Measurements from ENCODE around the gene BCAS3.
"Not testable (repeated sequence)": the region's sequence is repeated elsewhere in the genome, so short reads cannot be mapped to it uniquely, and the experiment has no call there.

BCAS3 gene

GRCh38 chr17:60767744-60768308 lies 90.2 kb downstream of the BCAS3 start:
- H3K9me3 Mint-ChIP-seq, result peaks cover 3% of the 10 kb centered on the region
- H3K4me1 Mint-ChIP-seq (ENCODE audit: low read depth), result peaks cover 26% of the 10 kb centered on the region
- H3K27me3 Mint-ChIP-seq, result no peaks in the 10 kb centered on the region
- H3K4me3 Mint-ChIP-seq, result no peak overlapping the region
- no peak overlapping the region for H3K27ac Mint-ChIP-seq
- DNase-seq, result no peak
- peaks cover 8% of the 10 kb centered on the region for H3K36me3 Mint-ChIP-seq (ENCODE audit: low read depth)

GRCh38 chr17:60769327-60769726 lies 91.7 kb downstream of the BCAS3 start:
- H3K36me3 Mint-ChIP-seq (ENCODE audit: low read depth), result peaks cover 4% of the 10 kb centered on the region
- H3K4me3 Mint-ChIP-seq, result no peak overlapping the region
- H3K27me3 Mint-ChIP-seq, result no peaks in the 10 kb centered on the region
- H3K27ac Mint-ChIP-seq, result no peak overlapping the region
- no peak for DNase-seq
- peaks cover 3% of the 10 kb centered on the region for H3K9me3 Mint-ChIP-seq
- H3K4me1 Mint-ChIP-seq (ENCODE audit: low read depth), result peaks cover 26% of the 10 kb centered on the region

GRCh38 chr17:60770946-60771422 lies 93.3 kb downstream of the BCAS3 start:
- Mint-ChIP-seq H3K4me3 (no peak overlapping the region), H3K9me3 (no peaks in the 10 kb centered on the region), H3K27me3 (no peaks in the 10 kb centered on the region), H3K4me1 (ENCODE audit: low read depth) (peaks cover 22% of the 10 kb centered on the region), H3K36me3 (ENCODE audit: low read depth) (peaks cover 2% of the 10 kb centered on the region), H3K27ac (no peak overlapping the region)
- no peak for DNase-seq

GRCh38 chr17:60771621-60772020 lies 94.0 kb downstream of the BCAS3 start:
- H3K36me3 Mint-ChIP-seq (ENCODE audit: low read depth), result not testable (repeated sequence)

GRCh38 chr17:60773552-60773951 lies 95.9 kb downstream of the BCAS3 start:
- Mint-ChIP-seq H3K27ac (no peak overlapping the region), H3K27me3 (no peaks in the 10 kb centered on the region), H3K36me3 (ENCODE audit: low read depth) (no peaks in the 10 kb centered on the region), H3K4me3 (no peak overlapping the region), H3K4me1 (ENCODE audit: low read depth) (peaks cover 8% of the 10 kb centered on the region), H3K9me3 (no peaks in the 10 kb centered on the region)
- DNase-seq, result no peak

More at GRCh38 chr17:60771621-60772020, 94.0 kb downstream of the BCAS3 start:
- H3K27ac Mint-ChIP-seq, H3K9me3 Mint-ChIP-seq, H3K27me3 Mint-ChIP-seq, H3K4me3 Mint-ChIP-seq, DNase-seq: not testable (repeated sequence)
- peaks cover 16% of the 10 kb centered on the region for H3K4me1 Mint-ChIP-seq (ENCODE audit: low read depth)

- H3K36me3 Mint-ChIP-seq (ENCODE audit: low read depth), result no peaks in the 10 kb centered on the region
- no peak overlapping the region for H3K4me3 Mint-ChIP-seq
- H3K4me1 Mint-ChIP-seq (ENCODE audit: low read depth), result no peaks in the 10 kb centered on the region
- no peaks in the 10 kb centered on the region for H3K27me3 Mint-ChIP-seq
- no peak overlapping the region for H3K27ac Mint-ChIP-seq
- no peaks in the 10 kb centered on the region for H3K9me3 Mint-ChIP-seq
- no peak for DNase-seq
Observed at GRCh38 chr17:60781880-60782412, 104.3 kb downstream of the BCAS3 start.

- no peaks in the 10 kb centered on the region for H3K27me3 Mint-ChIP-seq
- no peaks in the 10 kb centered on the region for H3K36me3 Mint-ChIP-seq (ENCODE audit: low read depth)
- no peaks in the 10 kb centered on the region for H3K4me1 Mint-ChIP-seq (ENCODE audit: low read depth)
- H3K9me3 Mint-ChIP-seq, result no peaks in the 10 kb centered on the region
- DNase-seq, result no peak
- H3K4me3 Mint-ChIP-seq, result no peak overlapping the region
- H3K27ac Mint-ChIP-seq, result no peak overlapping the region
Observed at GRCh38 chr17:60782742-60783141, 105.1 kb downstream of the BCAS3 start.

- Mint-ChIP-seq H3K4me3 (no peak overlapping the region), H3K4me1 (ENCODE audit: low read depth) (no peaks in the 10 kb centered on the region), H3K36me3 (ENCODE audit: low read depth) (no peaks in the 10 kb centered on the region), H3K27ac (no peak overlapping the region), H3K27me3 (no peaks in the 10 kb centered on the region), H3K9me3 (no peaks in the 10 kb centered on the region)
- DNase-seq, result no peak
Observed at GRCh38 chr17:60790205-60790604, 112.6 kb downstream of the BCAS3 start.

- no peak for DNase-seq
- Mint-ChIP-seq H3K4me1 (ENCODE audit: low read depth) (peaks cover 1% of the 10 kb centered on the region), H3K36me3 (ENCODE audit: low read depth) (no peaks in the 10 kb centered on the region), H3K27me3 (no peaks in the 10 kb centered on the region), H3K9me3 (no peaks in the 10 kb centered on the region), H3K27ac (no peak overlapping the region), H3K4me3 (no peak overlapping the region)
Observed at GRCh38 chr17:60792250-60792898, 114.7 kb downstream of the BCAS3 start.

GRCh38 chr17:60798576-60798975 lies 120.9 kb downstream of the BCAS3 start:
- H3K4me3 Mint-ChIP-seq, result no peak overlapping the region
- no peaks in the 10 kb centered on the region for H3K9me3 Mint-ChIP-seq
- H3K4me1 Mint-ChIP-seq (ENCODE audit: low read depth), result peaks cover 1% of the 10 kb centered on the region
- no peak for DNase-seq
- H3K27ac Mint-ChIP-seq, result no peak overlapping the region
- no peaks in the 10 kb centered on the region for H3K36me3 Mint-ChIP-seq (ENCODE audit: low read depth)
- H3K27me3 Mint-ChIP-seq, result no peaks in the 10 kb centered on the region

GRCh38 chr17:60802377-60802776 lies 124.7 kb downstream of the BCAS3 start:
- Mint-ChIP-seq H3K27ac (no peak overlapping the region), H3K4me3 (no peak overlapping the region), H3K9me3 (no peaks in the 10 kb centered on the region), H3K4me1 (ENCODE audit: low read depth) (no peaks in the 10 kb centered on the region), H3K36me3 (ENCODE audit: low read depth) (no peaks in the 10 kb centered on the region), H3K27me3 (no peaks in the 10 kb centered on the region)
- no peak for DNase-seq

GRCh38 chr17:60803059-60803458 lies 125.4 kb downstream of the BCAS3 start:
- H3K27me3 Mint-ChIP-seq, result no peaks in the 10 kb centered on the region
- DNase-seq, result no peak
- H3K4me3 Mint-ChIP-seq, result no peak overlapping the region
- no peaks in the 10 kb centered on the region for H3K4me1 Mint-ChIP-seq (ENCODE audit: low read depth)
- no peak overlapping the region for H3K27ac Mint-ChIP-seq
- no peaks in the 10 kb centered on the region for H3K9me3 Mint-ChIP-seq
- peaks cover 2% of the 10 kb centered on the region for H3K36me3 Mint-ChIP-seq (ENCODE audit: low read depth)

- peaks cover 15% of the 10 kb centered on the region for H3K36me3 Mint-ChIP-seq (ENCODE audit: low read depth)
- no peaks in the 10 kb centered on the region for H3K27me3 Mint-ChIP-seq
- H3K4me3 Mint-ChIP-seq, result no peak overlapping the region
- H3K27ac Mint-ChIP-seq, result no peak overlapping the region
- H3K9me3 Mint-ChIP-seq, result peaks cover 2% of the 10 kb centered on the region
- DNase-seq, result no peak
- H3K4me1 Mint-ChIP-seq (ENCODE audit: low read depth), result no peaks in the 10 kb centered on the region
Observed at GRCh38 chr17:60804831-60805230, 127.2 kb downstream of the BCAS3 start.

- Mint-ChIP-seq H3K9me3 (peaks cover 30% of the 10 kb centered on the region), H3K4me3 (no peak overlapping the region), H3K36me3 (ENCODE audit: low read depth) (peaks cover 48% of the 10 kb centered on the region), H3K27ac (no peak overlapping the region), H3K4me1 (ENCODE audit: low read depth) (no peaks in the 10 kb centered on the region), H3K27me3 (no peaks in the 10 kb centered on the region)
- no peak for DNase-seq
Observed at GRCh38 chr17:60809421-60809820, 131.8 kb downstream of the BCAS3 start.

- H3K27me3 Mint-ChIP-seq; H3K4me3 Mint-ChIP-seq; H3K4me1 Mint-ChIP-seq (ENCODE audit: low read depth); DNase-seq; H3K27ac Mint-ChIP-seq: not testable (repeated sequence)
- H3K9me3 Mint-ChIP-seq, result peaks cover 28% of the 10 kb centered on the region
- peaks cover 41% of the 10 kb centered on the region for H3K36me3 Mint-ChIP-seq (ENCODE audit: low read depth)
Observed at GRCh38 chr17:60814941-60815340, 137.3 kb downstream of the BCAS3 start.

All from activated T-cell treated with anti-CD3 and anti-CD28 coated beads, Interleukin-2, amount 50 U/mL, for 24 hours (primary cell).